Esophagus muscularis mucosa (tissue), 4 donors: Measurements from ENCODE around the gene ADAT3.
A peak's percentile ranks its signal among the peaks of the same experiment; 100 is the strongest.

Experiments
- EP300 ChIP-seq: sonication (generic); formaldehyde crosslinking; IDR thresholded peaks from one replicate; pipeline ENCODE4 v1.6.1; 2017; ENCODE audit warnings: antibody characterized with exemption
- POLR2A ChIP-seq: fragments of 450-650 bp; IDR thresholded peaks from one replicate; pipeline ENCODE4 v1.6.1; 2017; ENCODE audit warnings: antibody characterized with exemption, moderate library complexity, mild to moderate bottlenecking, low read depth
- POLR2AphosphoS5 ChIP-seq, 2 donors: sonication (generic); formaldehyde crosslinking; IDR thresholded peaks; one replicate each; pipeline ENCODE4 v1.6.1; 2017; ENCODE audit warnings: antibody characterized with exemption in 2 of 2
- TF ChIP-seq, protein P1 (sequence below), 3 experiments: fragments of 200-600 bp in 2 of 3; fragments of 450-650 bp in 1 of 3; sonication (generic) in 2 of 3; IDR thresholded peaks; one replicate each; pipeline ENCODE4 v1.5.1; 2017 to 2019; ENCODE audit warnings: antibody characterized with exemption in 3 of 3, mild to moderate bottlenecking in 2 of 3, moderate library complexity in 1 of 3

DNA sequence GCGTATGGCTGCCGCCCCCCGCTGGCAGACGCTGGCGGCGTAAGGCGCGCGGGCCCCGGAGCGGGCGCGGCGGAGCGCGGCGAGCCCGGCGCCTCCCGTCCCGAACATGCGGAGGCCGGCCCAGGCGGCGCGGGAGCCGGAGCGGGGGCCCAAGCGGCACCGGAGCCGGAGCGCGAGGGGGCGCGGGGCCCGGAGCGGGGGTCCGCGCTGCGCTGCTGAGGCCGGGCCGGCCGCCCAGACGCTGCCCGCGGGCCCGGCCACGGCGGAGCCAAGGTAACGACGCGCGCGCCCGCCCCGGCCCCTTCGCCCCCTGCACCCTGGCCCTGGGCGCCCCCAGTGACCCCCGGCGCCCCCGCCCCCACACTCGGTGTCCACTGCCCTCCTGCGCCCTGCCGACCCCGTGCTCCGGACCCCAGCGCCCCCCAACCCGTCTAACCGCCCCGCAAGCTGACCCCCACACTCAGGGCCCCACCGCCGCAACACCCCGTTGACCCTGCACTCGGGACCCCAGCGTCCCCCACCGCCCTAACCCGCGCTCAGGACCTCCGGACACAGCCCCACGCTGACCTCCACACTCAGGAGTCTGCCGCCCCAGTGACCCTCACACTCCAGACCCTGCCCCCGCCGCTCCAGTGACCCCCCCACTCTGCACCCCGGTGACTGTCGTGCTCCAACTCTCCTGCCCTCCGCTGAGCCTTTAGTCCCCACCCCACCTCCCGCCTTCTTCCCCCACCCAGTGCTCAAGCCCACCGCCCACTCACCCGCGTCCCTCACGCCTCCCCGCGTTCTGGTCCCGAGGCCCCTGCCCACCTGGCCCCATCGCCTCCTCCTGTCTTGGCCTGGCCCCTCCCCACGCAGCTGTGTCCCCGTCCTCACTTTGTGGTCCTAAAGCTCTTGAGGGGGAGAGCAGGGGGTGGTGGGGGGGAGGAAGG is 36.2 kb downstream of the ADAT3 start, which contains the start of gene CSNK1G2:
- no peak for TF ChIP-seq EP300
- TF ChIP-seq, protein P1, sequence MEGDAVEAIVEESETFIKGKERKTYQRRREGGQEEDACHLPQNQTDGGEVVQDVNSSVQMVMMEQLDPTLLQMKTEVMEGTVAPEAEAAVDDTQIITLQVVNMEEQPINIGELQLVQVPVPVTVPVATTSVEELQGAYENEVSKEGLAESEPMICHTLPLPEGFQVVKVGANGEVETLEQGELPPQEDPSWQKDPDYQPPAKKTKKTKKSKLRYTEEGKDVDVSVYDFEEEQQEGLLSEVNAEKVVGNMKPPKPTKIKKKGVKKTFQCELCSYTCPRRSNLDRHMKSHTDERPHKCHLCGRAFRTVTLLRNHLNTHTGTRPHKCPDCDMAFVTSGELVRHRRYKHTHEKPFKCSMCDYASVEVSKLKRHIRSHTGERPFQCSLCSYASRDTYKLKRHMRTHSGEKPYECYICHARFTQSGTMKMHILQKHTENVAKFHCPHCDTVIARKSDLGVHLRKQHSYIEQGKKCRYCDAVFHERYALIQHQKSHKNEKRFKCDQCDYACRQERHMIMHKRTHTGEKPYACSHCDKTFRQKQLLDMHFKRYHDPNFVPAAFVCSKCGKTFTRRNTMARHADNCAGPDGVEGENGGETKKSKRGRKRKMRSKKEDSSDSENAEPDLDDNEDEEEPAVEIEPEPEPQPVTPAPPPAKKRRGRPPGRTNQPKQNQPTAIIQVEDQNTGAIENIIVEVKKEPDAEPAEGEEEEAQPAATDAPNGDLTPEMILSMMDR (IDR thresholded peaks at IDR 0.05), result peak in 2 of 3 experiments; percentile 21 to 42
- peak; percentile 39 for TF ChIP-seq POLR2A
- TF ChIP-seq POLR2AphosphoS5 (IDR thresholded peaks at IDR 0.05), result no peak
